GM18867 (cell line): ENCODE results near the gene APMAP.

Source experiments
- ATAC-seq: cut with Tn5 transposase; IDR thresholded peaks from one replicate; pipeline ENCODE4 v1.9.1; 2021; ENCODE audit warnings: mild to moderate bottlenecking, moderate library complexity; ENCODE audit not compliant: unreplicated experiment

The APMAP gene

GRCh38 chr20:24992487-24993205, at the start of gene APMAP:
Gene APMAP (minus strand): TSS chr20:24992751. CDS start chr20:24992688, 63 bp downstream.
- peak; percentile 96 for ATAC-seq

- no peak for ATAC-seq
These were observed 49.4 kb upstream of the APMAP start for GRCh38 chr20:25041813-25042530.

GRCh38 chr20:25040438-25040831, 47.9 kb upstream of the APMAP start:
- ATAC-seq, result no peak

GRCh38 chr20:25039697-25040437, 47.3 kb upstream of the APMAP start:
- no peak for ATAC-seq

- ATAC-seq, result no peak
These were observed 46.1 kb upstream of the APMAP start for GRCh38 chr20:25038591-25039015.

GRCh38 chr20:25038103-25038410, 45.5 kb upstream of the APMAP start:
- no peak for ATAC-seq

GRCh38 chr20:25037288-25038102, 44.9 kb upstream of the APMAP start:
- no peak for ATAC-seq

GRCh38 chr20:25036331-25036936, 43.9 kb upstream of the APMAP start:
- ATAC-seq, result no peak

GRCh38 chr20:25035921-25036320, 43.4 kb upstream of the APMAP start:
- no peak for ATAC-seq

- no peak for ATAC-seq
These were observed 41.4 kb upstream of the APMAP start for GRCh38 chr20:25033924-25034300.

- no peak for ATAC-seq
These were observed 40.8 kb upstream of the APMAP start for GRCh38 chr20:25033265-25033923.

- no peak for ATAC-seq
These were observed 40.1 kb upstream of the APMAP start for GRCh38 chr20:25032478-25033264.

GRCh38 chr20:25032065-25032477, 39.5 kb upstream of the APMAP start:
- no peak for ATAC-seq

GRCh38 chr20:25031241-25031640, 38.7 kb upstream of the APMAP start:
- no peak for ATAC-seq

GRCh38 chr20:25030649-25031207, 38.2 kb upstream of the APMAP start:
- no peak for ATAC-seq

GRCh38 chr20:25030007-25030648, 37.6 kb upstream of the APMAP start:
- ATAC-seq, result no peak

- no peak for ATAC-seq
These were observed 33.5 kb upstream of the APMAP start for GRCh38 chr20:25025986-25026605.
